ENCODE data around the gene FUOM.

GRCh38 chr10:133356549-133357284, 1.1 kb downstream of the FUOM start:
- TF ChIP-seq CTCF (IDR thresholded peaks at IDR 0.05) (no peak), POLR2A (IDR thresholded peaks at IDR 0.05) (no peak)
